ENCODE results near the gene SEZ6.
A peak's percentile ranks its signal among the peaks of the same experiment; 100 is the strongest.

The SEZ6 gene

DNA sequence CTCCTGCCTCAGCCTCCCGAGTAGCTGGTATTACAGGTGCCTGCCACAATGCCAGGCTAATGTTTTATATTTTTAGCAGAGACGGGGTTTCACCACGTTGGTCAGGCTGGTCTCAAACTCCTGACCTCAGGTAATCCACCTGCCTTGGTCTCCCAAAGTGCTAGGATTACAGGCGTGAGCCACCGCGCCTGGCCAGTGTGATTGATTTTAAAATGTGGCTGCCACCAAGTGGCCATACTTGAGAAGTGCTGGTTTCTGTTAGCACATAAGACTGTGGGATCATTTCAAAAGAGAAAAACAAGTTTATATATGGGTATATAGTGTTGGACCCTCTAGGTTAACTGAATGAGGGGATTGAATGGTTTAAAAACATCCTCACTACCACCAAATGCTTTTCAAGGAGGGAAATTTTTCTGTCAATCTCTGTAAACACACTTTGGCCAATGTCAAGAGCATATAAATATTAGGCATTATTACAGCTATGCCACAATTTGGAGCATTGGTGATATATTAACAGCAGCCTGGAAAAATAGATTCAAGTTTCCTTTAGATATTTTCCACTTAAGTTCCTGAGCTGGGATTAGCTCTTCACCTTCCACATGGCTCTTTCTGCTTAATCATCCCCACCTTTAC lies 89.4 kb downstream of the SEZ6 start:
- Histone ChIP-seq H3K4me2 (ENCODE audit: low read length) (no peak overlapping the region), H2AFZ (ENCODE audit: low read depth, low read length) (no peak overlapping the region), H3K4me3 (ENCODE audit: low read length) (no peak overlapping the region), H3K27me3 (ENCODE audit: low read depth, low read length) (no peaks in the 10 kb centered on the region), H3K27ac (ENCODE audit: low read length) (no peak overlapping the region), H3K36me3 (replicated peaks; ENCODE audit: low read depth, low read length) (peaks cover 84% of the 10 kb centered on the region), H4K20me1 (ENCODE audit: insufficient read depth, low read length) (peaks cover 9% of the 10 kb centered on the region), H3K4me1 (ENCODE audit: low read length) (no peaks in the 10 kb centered on the region), H3K9ac (ENCODE audit: low read length) (no peak overlapping the region), H3K9me3 (ENCODE audit: insufficient read depth, low read length) (no peaks in the 10 kb centered on the region), H3K79me2 (ENCODE audit: low read length) (0 out of 2 replicates have a peak, but pooled peaks cover 17% of the 10 kb centered on the region)
- TF ChIP-seq, protein P1, sequence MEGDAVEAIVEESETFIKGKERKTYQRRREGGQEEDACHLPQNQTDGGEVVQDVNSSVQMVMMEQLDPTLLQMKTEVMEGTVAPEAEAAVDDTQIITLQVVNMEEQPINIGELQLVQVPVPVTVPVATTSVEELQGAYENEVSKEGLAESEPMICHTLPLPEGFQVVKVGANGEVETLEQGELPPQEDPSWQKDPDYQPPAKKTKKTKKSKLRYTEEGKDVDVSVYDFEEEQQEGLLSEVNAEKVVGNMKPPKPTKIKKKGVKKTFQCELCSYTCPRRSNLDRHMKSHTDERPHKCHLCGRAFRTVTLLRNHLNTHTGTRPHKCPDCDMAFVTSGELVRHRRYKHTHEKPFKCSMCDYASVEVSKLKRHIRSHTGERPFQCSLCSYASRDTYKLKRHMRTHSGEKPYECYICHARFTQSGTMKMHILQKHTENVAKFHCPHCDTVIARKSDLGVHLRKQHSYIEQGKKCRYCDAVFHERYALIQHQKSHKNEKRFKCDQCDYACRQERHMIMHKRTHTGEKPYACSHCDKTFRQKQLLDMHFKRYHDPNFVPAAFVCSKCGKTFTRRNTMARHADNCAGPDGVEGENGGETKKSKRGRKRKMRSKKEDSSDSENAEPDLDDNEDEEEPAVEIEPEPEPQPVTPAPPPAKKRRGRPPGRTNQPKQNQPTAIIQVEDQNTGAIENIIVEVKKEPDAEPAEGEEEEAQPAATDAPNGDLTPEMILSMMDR (IDR thresholded peaks at IDR 0.05; ENCODE audit: low read depth, low read length) = peak; percentile 62
- no peak for TF ChIP-seq EZH2phosphoT487 (IDR thresholded peaks at IDR 0.05; ENCODE audit: low read depth)

DNA sequence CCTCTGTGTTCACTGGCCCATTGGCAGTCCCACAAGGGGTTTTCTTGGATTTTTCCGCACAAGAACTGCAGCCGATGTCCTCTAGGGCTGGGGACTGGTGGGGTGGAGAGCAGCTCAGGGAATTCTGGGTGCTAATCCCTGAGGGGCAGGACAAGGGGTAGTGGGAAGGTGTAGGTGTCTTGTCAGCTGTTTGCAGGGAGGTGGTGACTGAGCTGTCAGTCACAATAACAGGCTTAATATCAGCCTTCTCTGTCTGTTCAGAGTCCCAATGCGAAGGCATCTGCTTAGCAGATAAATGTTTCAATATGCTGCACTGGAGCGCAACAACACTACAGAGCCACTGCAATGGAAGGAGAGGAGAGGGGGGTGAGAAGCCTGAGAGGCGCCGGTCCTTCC lies 92.9 kb downstream of the SEZ6 start:
- Histone ChIP-seq H3K27ac (ENCODE audit: low read length) (no peak overlapping the region), H3K4me3 (ENCODE audit: low read length) (no peak overlapping the region), H3K9me3 (ENCODE audit: insufficient read depth, low read length) (no peaks in the 10 kb centered on the region), H3K27me3 (ENCODE audit: low read depth, low read length) (no peaks in the 10 kb centered on the region), H3K9ac (ENCODE audit: low read length) (no peak overlapping the region), H4K20me1 (ENCODE audit: insufficient read depth, low read length) (peaks cover 7% of the 10 kb centered on the region), H3K36me3 (replicated peaks; ENCODE audit: low read depth, low read length) (peaks cover 89% of the 10 kb centered on the region), H3K79me2 (ENCODE audit: low read length) (0 out of 2 replicates have a peak, but pooled peaks cover 13% of the 10 kb centered on the region), H2AFZ (ENCODE audit: low read depth, low read length) (no peak overlapping the region), H3K4me2 (ENCODE audit: low read length) (no peak overlapping the region), H3K4me1 (ENCODE audit: low read length) (no peaks in the 10 kb centered on the region)
- TF ChIP-seq EZH2phosphoT487 (IDR thresholded peaks at IDR 0.05; ENCODE audit: low read depth) = no peak
- TF ChIP-seq, protein P1 (IDR thresholded peaks at IDR 0.05; ENCODE audit: low read depth, low read length) = no peak

DNA sequence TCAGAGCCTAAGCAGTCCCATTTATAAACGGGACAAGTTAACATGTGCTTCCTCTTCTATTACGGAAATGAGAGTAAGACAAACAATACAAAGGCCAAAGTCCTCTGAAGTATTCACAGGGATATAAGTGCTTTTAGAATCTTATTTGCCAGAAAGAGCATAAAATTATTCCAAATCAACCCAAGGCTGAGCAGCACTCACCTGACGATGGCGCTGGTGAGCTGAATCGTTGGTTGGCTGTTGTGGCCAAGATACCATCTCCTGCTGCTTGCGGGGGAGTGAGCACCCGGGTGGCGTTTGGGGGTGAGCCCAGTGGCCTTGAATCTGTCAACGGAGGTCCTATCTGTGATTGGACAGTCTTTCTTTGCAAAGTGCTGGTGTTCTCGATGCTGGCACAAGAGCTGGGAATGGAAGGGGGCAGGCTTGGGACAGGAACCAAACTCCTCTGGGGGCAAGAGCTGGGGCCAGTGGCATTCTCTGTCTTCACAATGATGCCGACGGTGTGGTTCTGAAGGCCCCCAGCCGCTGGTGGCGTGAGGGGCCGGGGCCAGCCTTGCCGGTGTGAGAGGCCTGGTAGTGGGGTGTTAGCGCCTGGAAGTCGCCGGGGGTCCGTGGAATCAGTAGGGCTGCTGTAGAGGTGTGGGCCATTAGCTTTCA lies 93.4 kb downstream of the SEZ6 start:
- Histone ChIP-seq H3K4me1 (ENCODE audit: low read length) (no peaks in the 10 kb centered on the region), H3K9ac (ENCODE audit: low read length) (no peak overlapping the region), H2AFZ (ENCODE audit: low read depth, low read length) (no peak overlapping the region), H3K36me3 (replicated peaks; ENCODE audit: low read depth, low read length) (peaks cover 89% of the 10 kb centered on the region), H3K27ac (ENCODE audit: low read length) (no peak overlapping the region), H3K4me3 (ENCODE audit: low read length) (no peak overlapping the region), H4K20me1 (ENCODE audit: insufficient read depth, low read length) (peaks cover 5% of the 10 kb centered on the region), H3K79me2 (ENCODE audit: low read length) (0 out of 2 replicates have a peak, but pooled peaks cover 9% of the 10 kb centered on the region), H3K27me3 (ENCODE audit: low read depth, low read length) (no peaks in the 10 kb centered on the region), H3K4me2 (ENCODE audit: low read length) (no peak overlapping the region), H3K9me3 (ENCODE audit: insufficient read depth, low read length) (no peaks in the 10 kb centered on the region)
- TF ChIP-seq, protein P1 (IDR thresholded peaks at IDR 0.05; ENCODE audit: low read depth, low read length) = peak; percentile 27; the same call in 1 of the 2 replicates
- TF ChIP-seq EZH2phosphoT487 (IDR thresholded peaks at IDR 0.05; ENCODE audit: low read depth) = no peak

DNA sequence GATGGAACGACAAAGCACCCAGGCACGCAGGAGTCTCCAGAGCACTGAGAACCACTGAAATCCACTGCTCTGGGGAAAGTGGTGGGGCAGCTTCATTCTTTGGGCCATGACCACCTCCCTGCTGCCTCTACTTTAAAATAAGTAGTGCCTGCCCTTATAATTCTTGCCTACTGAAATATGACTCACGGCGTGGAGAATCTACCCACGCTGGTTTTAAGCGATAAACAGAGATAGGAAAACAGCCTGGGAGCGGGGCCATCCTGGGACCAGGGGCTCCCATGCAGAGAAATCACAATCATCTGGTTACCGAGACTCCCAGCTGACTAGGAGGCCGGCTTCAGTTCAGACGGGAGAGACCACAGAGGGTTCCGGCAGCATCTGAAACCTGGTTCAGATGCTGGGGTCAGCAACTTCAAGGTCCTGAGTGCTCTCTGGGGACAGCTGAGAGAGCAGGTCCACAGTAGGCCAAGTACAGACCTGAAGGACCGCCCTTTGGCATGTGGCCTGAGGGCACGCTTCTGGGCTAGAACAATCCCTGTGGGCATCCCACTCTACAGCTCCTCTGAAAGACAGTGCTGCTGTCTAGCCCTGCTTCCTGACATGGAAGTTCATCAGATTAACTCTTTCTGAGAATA lies 94.3 kb downstream of the SEZ6 start:
- H2AFZ ChIP-seq (ENCODE audit: low read depth, low read length) = no peak overlapping the region

More for the DNA sequence above, 94.3 kb downstream of the SEZ6 start:
- no peaks in the 10 kb centered on the region for H3K4me1 ChIP-seq (ENCODE audit: low read length)
- H3K27me3 ChIP-seq (ENCODE audit: low read depth, low read length) = no peaks in the 10 kb centered on the region
- H3K27ac ChIP-seq (ENCODE audit: low read length) = no peak overlapping the region
- H4K20me1 ChIP-seq (ENCODE audit: insufficient read depth, low read length) = peaks cover 3% of the 10 kb centered on the region
- TF ChIP-seq, protein P1 (IDR thresholded peaks at IDR 0.05; ENCODE audit: low read depth, low read length) = no peak
- no peak for TF ChIP-seq EZH2phosphoT487 (IDR thresholded peaks at IDR 0.05; ENCODE audit: low read depth)
- H3K4me2 ChIP-seq (ENCODE audit: low read length) = no peak overlapping the region
- no peak overlapping the region for H3K9ac ChIP-seq (ENCODE audit: low read length)
- H3K79me2 ChIP-seq (ENCODE audit: low read length) = 0 out of 2 replicates have a peak, but pooled peaks cover 8% of the 10 kb centered on the region
- no peaks in the 10 kb centered on the region for H3K9me3 ChIP-seq (ENCODE audit: insufficient read depth, low read length)
- H3K4me3 ChIP-seq (ENCODE audit: low read length) = no peak overlapping the region
- peaks cover 88% of the 10 kb centered on the region for H3K36me3 ChIP-seq (replicated peaks; ENCODE audit: low read depth, low read length)

Measured in OCI-LY3 (cell line).